ENCODE measurements around the gene PITPNM1. TPM values are rescaled to one million over a fixed set of nuclear protein-coding genes. Genes with fewer than 3 reads are reported as not detected.
A peak's percentile ranks its signal among the peaks of the same experiment; 100 is the strongest.
"Not testable (repeated sequence)": the region's sequence is repeated elsewhere in the genome, so short reads cannot be mapped to it uniquely, and the experiment has no call there.

The PITPNM1 gene
- total RNA-seq, 1 donor from 2014 or later: 40.5 TPM

GRCh38 chr11:67466962-67467771 is 38.0 kb downstream of the PITPNM1 start:
- Mint-ChIP-seq H3K27me3 (ENCODE audit: low read depth) (no peaks in the 10 kb centered on the region), H3K4me1 (ENCODE audit: low read depth) (peaks cover 31% of the 10 kb centered on the region), H3K27ac (ENCODE audit: unreplicated experiment) (peak overlapping the region; percentile 51), H3K9me3 (ENCODE audit: low read depth) (no peaks in the 10 kb centered on the region), H3K36me3 (ENCODE audit: low read depth) (no peaks in the 10 kb centered on the region), H3K4me3 (ENCODE audit: unreplicated experiment) (peak overlapping the region; percentile 84)
- no peak for TF ChIP-seq CTCF (IDR thresholded peaks at IDR 0.05)
- peak; percentile 90 for DNase-seq (ENCODE audit: low spot score)

- no peak overlapping the region for H3K27ac Mint-ChIP-seq (ENCODE audit: unreplicated experiment)
- TF ChIP-seq CTCF (IDR thresholded peaks at IDR 0.05): no peak
- H3K4me1 Mint-ChIP-seq (ENCODE audit: low read depth): peaks cover 31% of the 10 kb centered on the region
- H3K4me3 Mint-ChIP-seq (ENCODE audit: unreplicated experiment): no peak overlapping the region
- no peaks in the 10 kb centered on the region for H3K27me3 Mint-ChIP-seq (ENCODE audit: low read depth)
- no peak for DNase-seq (ENCODE audit: low spot score)
- H3K9me3 Mint-ChIP-seq (ENCODE audit: low read depth): no peaks in the 10 kb centered on the region
- H3K36me3 Mint-ChIP-seq (ENCODE audit: low read depth): no peaks in the 10 kb centered on the region
Measured at GRCh38 chr11:67466367-67466766, 38.8 kb downstream of the PITPNM1 start.

- not testable (repeated sequence) for H3K27me3 Mint-ChIP-seq (ENCODE audit: low read depth); H3K4me3 Mint-ChIP-seq (ENCODE audit: unreplicated experiment); H3K36me3 Mint-ChIP-seq (ENCODE audit: low read depth); DNase-seq (ENCODE audit: low spot score); H3K9me3 Mint-ChIP-seq (ENCODE audit: low read depth)
- Mint-ChIP-seq H3K27ac (ENCODE audit: unreplicated experiment) (peak overlapping the region; percentile 6), H3K4me1 (ENCODE audit: low read depth) (peaks cover 31% of the 10 kb centered on the region)
Measured at GRCh38 chr11:67465530-67465929, 39.6 kb downstream of the PITPNM1 start.

GRCh38 chr11:67465189-67465510 is 40.0 kb downstream of the PITPNM1 start:
- DNase-seq (ENCODE audit: low spot score): no peak

GRCh38 chr11:67464411-67465188 is 40.6 kb downstream of the PITPNM1 start:
- Mint-ChIP-seq H3K4me1 (ENCODE audit: low read depth) (peaks cover 30% of the 10 kb centered on the region), H3K4me3 (ENCODE audit: unreplicated experiment) (peak overlapping the region; percentile 72), H3K27me3 (ENCODE audit: low read depth) (no peaks in the 10 kb centered on the region), H3K36me3 (ENCODE audit: low read depth) (no peaks in the 10 kb centered on the region), H3K9me3 (ENCODE audit: low read depth) (no peaks in the 10 kb centered on the region), H3K27ac (ENCODE audit: unreplicated experiment) (peak overlapping the region; percentile 75)
- peak; percentile 17 for TF ChIP-seq CTCF (IDR thresholded peaks at IDR 0.05)
- peak; percentile 93 for DNase-seq (ENCODE audit: low spot score)

More at GRCh38 chr11:67465189-67465510, 40.0 kb downstream of the PITPNM1 start:
- Mint-ChIP-seq H3K36me3 (ENCODE audit: low read depth) (no peaks in the 10 kb centered on the region), H3K4me3 (ENCODE audit: unreplicated experiment) (peak overlapping the region; percentile 72), H3K27me3 (ENCODE audit: low read depth) (no peaks in the 10 kb centered on the region), H3K9me3 (ENCODE audit: low read depth) (no peaks in the 10 kb centered on the region), H3K27ac (ENCODE audit: unreplicated experiment) (peak overlapping the region; percentile 6), H3K4me1 (ENCODE audit: low read depth) (peaks cover 31% of the 10 kb centered on the region)
- no peak for TF ChIP-seq CTCF (IDR thresholded peaks at IDR 0.05)

All from chondrocyte (in vitro differentiated cells).